Islet precursor cell (in vitro differentiated cells): ENCODE results near the gene YPEL5.
A peak's percentile ranks its signal among the peaks of the same experiment; 100 is the strongest.
"Not testable (repeated sequence)": the region's sequence is repeated elsewhere in the genome, so short reads cannot be mapped to it uniquely, and the experiment has no call there.

Experiments used
- DNase-seq: peaks from one replicate; pipeline ENCODE4 v3.0.0-alpha.2; 2018

The YPEL5 gene

DNA sequence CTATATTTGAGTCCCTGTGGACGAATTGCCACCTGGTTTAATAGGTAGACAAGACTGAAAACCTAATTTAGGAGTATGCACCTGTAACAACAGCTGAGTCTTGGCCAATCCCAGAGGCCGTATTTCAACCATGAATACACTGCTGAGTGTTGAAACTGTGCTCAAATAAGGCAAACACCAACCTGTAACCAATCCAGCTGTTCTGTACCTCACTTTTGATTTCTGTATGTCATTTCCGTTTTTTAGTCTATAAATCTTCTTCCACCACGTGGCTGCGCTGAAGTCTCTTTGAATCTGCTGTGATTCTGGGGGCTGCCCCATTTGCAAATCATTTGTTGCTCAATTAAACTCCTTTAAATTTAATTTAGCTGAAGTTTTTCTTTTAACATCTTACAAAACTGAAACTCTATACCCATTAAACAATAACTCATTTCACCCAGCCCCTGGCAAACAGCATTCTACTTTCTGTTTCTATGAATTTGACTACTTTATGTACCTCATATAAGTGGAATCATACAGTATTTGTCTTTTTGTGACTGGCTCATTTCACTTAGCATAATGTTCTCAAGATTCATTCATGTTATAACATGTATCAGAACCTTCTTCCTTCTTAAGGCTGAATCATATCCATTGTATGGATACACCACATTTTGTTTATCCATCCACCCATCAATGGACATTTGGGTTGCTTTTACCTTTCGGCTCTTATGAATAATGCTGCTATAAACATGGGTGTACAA lies 7.5 kb upstream of the YPEL5 start:
- DNase-seq = no peak

DNA sequence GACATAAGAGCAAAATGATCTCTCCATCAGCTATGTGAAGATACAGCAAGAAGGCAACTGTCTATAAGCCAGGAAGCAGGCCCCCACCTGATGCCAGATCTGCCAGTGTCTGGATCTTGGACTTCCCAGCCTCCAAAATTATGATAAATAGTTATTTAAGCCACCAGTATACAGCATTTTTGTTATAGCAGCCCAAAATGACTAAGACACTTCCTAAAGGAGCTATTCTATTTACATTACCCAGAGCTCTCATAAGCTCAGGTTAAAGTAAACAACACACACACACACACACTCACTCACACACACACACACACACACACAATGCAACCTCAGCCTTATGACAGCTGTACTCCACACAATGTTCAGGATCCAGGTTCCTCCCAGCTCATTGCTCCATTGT lies 5.7 kb upstream of the YPEL5 start:
- DNase-seq = no peak

GRCh38 chr2:30144260-30144659 lies 2.5 kb upstream of the YPEL5 start:
- DNase-seq = no peak

DNA sequence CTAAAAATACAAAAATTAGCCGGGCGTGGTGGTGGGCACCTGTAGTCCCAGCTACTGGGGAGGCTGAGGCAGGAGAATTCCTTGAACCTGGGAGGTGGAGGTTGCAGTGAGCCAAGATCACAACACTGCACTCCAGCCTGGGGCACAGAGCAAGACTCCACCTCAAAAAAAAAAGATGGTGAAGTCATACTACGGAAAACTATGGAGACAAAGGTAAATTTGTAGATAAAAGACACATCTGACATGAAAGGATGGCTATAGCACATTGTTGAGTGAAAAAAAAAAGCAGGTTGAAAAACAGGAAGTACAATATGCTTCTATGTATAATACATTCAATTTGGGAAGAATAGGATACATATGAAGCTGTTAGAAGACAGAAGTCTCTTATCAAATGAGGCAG lies 1.9 kb upstream of the YPEL5 start:
- DNase-seq = not testable (repeated sequence)

GRCh38 chr2:30145826-30146336 lies 926 bp upstream of the YPEL5 start:
- DNase-seq = no peak

- peak; percentile 64 for DNase-seq
Measured at GRCh38 chr2:30147196-30147714, 448 bp downstream of the YPEL5 start.

DNA sequence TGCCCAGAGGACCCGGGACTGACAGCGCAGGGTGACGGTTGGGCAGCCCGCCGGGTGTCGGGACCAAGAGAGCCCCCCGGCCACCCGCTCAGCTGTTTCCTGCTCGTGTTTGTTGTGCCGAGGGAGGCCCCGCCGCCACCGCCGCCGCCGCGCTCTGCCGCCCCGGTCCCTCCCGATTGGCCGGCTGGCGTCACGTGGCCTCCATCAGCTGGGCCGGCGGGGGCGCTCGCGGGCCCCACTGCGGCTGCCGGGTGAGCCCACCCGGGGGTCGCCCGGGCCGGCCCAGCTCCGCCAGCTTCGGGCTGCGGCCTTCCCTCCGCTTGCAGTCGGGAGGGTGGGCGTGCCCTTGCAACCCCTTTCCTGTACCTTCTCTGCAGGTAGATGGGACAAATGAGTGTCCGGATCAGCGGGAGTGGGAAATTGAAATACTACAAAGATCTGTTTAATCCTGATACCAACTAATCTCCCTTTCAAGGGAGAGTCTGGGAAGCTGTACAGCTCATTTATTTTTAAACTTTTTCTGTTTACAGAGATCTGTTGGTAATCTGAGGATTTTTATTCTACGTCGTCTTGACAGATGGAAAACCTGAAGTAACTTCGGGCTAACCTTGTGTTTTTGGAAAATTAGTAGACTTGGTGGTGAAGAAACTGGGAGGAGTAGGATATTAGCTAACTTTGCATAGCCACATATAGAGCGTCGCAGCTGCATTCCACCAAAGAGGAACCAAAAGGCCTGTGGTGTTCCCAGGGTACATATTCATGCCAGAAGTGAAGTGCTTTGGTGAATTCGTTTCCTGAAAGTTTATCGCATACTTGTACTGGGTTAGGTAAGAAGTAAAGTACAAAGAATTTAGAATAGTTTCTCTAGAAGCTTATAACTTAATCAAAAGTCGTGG lies 1.2 kb downstream of the YPEL5 start:
- peak; percentile 87 for DNase-seq

- no peak for DNase-seq
Measured at GRCh38 chr2:30148850-30149249, 2.0 kb downstream of the YPEL5 start.

GRCh38 chr2:30149513-30149912 lies 2.7 kb downstream of the YPEL5 start:
- DNase-seq = peak; percentile 92

GRCh38 chr2:30149976-30150375 lies 3.2 kb downstream of the YPEL5 start:
- DNase-seq = no peak

DNA sequence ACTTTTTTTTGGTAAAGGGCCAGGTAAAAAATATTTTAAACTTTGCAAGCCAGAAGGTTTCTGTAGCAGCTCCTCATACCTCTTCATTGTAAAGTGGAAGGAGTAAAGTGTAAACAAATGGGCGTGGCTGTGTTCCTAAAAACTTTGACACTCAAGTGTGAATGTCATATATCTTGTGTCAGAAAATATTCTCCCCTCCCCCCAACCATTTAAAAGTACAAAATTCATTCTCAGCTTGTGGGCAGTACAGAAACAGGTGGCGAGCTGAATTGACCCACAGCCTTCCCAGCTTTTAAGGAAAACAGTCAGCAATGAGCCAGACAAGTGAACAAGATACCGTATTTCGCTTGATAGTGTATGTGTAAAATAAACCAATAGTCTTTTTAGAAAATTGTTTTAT lies 4.0 kb downstream of the YPEL5 start:
- no peak for DNase-seq

- DNase-seq = no peak
Measured at GRCh38 chr2:30152385-30152784, 5.6 kb downstream of the YPEL5 start.

- no peak for DNase-seq
Measured at GRCh38 chr2:30155202-30155601, 8.4 kb downstream of the YPEL5 start.

DNA sequence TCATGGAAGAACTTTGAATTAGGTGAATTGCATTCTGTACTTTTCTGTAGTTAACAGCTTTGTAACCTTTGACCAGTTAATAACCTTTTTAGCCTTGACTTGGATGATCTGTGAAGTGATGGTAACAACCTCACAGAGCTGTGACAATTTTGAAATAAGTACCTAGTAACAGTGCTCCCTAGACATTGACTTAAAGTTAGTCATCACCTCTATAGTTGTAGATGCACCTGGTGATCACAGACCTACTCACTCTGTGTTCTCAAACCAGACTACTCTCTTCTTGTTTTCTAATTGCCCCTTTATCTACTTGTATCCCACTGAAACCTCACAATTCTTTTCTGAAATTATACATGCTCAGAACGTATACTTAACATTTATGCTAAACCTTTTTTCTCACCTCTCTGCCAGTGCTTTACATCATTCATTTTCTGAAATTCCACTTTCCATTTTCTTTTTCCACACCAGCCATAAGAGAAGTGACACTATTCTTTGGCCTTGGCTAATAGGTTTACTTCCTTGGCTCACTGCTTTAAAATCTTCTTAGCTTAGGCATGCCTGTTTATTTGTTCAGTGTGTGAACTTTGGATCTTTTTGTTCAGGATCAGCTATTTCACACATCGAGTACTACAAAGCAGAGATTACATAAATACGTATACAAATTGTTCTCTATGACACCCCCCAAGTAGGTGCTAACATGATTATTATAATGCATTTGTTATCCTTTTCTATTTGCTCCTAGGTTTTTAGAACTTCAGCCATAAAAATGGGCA lies 9.3 kb downstream of the YPEL5 start:
- DNase-seq = no peak

GRCh38 chr2:30157616-30158015 lies 10.8 kb downstream of the YPEL5 start:
- DNase-seq = no peak

DNA sequence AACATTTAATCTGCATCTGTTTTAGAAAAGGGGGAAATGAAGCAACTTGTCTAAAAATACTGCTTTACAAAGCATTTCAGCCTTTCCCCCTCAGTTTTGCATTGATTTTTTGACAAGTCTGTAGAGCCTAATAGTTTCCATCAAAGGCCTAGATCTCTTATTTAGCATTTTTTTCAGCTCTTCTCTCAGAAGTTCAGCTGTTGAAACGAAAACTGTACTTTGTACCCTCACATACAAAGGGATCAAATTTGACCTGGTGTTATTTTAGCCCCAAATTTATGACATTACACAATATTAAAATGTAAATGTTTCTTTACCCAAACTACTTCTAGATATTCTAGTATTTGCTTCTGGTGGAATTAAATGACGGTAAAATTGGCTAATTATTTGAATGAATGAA lies 13.0 kb downstream of the YPEL5 start:
- DNase-seq = no peak

- DNase-seq = no peak
Measured at GRCh38 chr2:30161929-30162706, 15.3 kb downstream of the YPEL5 start.

- no peak for DNase-seq
Measured at GRCh38 chr2:30162806-30163205, 16.0 kb downstream of the YPEL5 start.

GRCh38 chr2:30164131-30164925 lies 17.5 kb downstream of the YPEL5 start:
- DNase-seq = no peak

DNA sequence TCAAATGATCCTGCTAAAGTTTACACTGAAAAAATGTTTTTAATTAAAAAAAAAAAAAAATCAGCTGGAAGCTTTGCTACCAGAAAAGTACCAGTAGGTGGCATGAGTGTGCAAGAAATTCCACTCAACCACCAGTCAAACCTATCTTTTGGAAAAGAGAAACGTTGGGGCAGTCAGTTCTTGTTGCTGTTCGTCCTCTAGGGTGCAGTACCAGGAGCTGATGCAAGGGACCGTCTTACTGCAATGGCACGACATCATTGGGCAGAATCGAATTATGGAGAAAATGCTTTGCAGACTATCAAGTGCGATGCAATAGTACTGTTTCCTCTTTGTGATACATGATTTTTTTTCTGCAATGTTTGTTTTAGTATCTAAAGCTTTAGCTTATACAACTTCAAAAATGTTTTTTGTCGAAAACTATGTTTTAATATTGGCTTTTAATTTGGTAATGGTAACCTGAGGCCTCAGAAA lies 18.3 kb downstream of the YPEL5 start:
- DNase-seq = peak; percentile 89

DNA sequence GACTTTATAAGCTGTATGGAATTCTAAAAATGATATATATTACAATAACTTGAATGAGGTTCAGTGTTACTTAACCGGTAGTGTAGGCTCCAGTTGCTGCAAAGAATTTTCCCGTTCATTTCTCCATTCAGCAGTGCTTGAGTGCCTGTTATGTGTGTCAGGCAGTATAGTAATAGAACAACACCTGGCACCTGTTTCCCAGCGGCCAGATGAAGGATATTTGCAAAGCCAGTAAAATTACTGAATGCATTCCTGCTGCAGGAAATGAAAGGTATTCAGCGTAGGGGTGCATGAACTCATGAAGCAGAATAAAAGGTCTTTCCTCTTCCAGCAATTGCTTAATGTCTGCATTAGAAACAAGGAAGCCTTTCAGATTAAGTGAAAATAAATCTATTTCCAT lies 18.8 kb downstream of the YPEL5 start:
- no peak for DNase-seq
